Measurements from ENCODE around the gene C15orf61.

The C15orf61 gene

GRCh38 chr15:67550522-67550921 is 29.6 kb downstream of the C15orf61 start:
- 80% methylated on average over 4 of the region's 4 CpGs for WGBS

DNA sequence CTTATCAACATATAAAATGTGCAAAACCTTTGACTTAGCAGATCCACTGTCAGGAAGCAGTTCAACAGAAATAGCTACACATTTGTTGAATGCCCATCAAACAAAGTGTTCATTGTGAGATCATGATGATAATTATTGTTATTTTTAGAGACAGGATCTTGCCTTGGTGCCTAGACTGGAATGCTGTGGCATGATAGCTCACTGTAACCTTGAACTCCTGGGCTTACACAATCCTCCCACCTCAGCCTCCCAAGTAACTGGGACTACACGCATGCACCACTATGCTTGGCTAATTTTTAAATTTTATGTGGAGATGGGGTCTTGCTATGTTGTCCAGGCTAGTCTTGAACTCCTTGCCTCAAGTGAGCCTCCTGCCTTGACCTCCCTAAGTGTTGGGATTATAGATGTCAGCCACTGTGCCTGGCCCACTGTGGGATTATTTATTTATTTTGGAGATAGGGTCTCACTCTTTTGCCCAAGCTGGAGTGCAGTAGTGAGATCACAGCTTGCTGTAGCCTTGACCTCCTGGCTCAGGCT is 30.3 kb downstream of the C15orf61 start:
- no peaks in the 10 kb centered on the region for H3K9me3 ChIP-seq (ENCODE audit: control insufficient read depth, low read length)
- H3K4me3 ChIP-seq (ENCODE audit: insufficient read depth in 1 of 2, low read depth in 1 of 2, low read length in 2 of 2), result no peak overlapping the region
- H3K27ac ChIP-seq (ENCODE audit: low read length, poor library complexity, severe bottlenecking), result no peak overlapping the region
- DNase-seq, result no peak
- no peak overlapping the region for H3K18ac ChIP-seq (ENCODE audit: low read depth in 1 of 2, low read length in 2 of 2)
- H2BK15ac ChIP-seq (ENCODE audit: low read depth, poor library complexity, severe bottlenecking), result no peak overlapping the region
- H3K23ac ChIP-seq (ENCODE audit: low read length in 2 of 2), result no peak overlapping the region
- H3K4ac ChIP-seq (ENCODE audit: low read depth in 1 of 2, low read length in 2 of 2), result no peak overlapping the region
- no peak overlapping the region for H3K4me2 ChIP-seq (ENCODE audit: low read length, poor library complexity, severe bottlenecking)
- no peak overlapping the region for H2BK5ac ChIP-seq (ENCODE audit: low read depth, low read length, poor library complexity, severe bottlenecking)
- no peak overlapping the region for H2BK120ac ChIP-seq (ENCODE audit: low read depth, low read length)
- H4K91ac ChIP-seq (ENCODE audit: low read length), result no peak overlapping the region
- H3K9ac ChIP-seq (ENCODE audit: low read length), result no peak overlapping the region
- H3K79me1 ChIP-seq (replicated peaks; ENCODE audit: low read length, poor library complexity, severe bottlenecking), result peaks cover 26% of the 10 kb centered on the region
- no peak overlapping the region for H2AK5ac ChIP-seq (ENCODE audit: low read length, severe bottlenecking)
- no peak overlapping the region for H2AFZ ChIP-seq (ENCODE audit: low read depth, low read length)
- H2BK12ac ChIP-seq (ENCODE audit: low read length in 2 of 2), result no peak overlapping the region
- WGBS, result 89% methylated on average over 1 of the region's 1 CpG
- peaks cover 4% of the 10 kb centered on the region for H3K4me1 ChIP-seq (ENCODE audit: control insufficient read depth, insufficient read depth, low read depth, low read length)
- H3K36me3 ChIP-seq (ENCODE audit: control insufficient read depth in 1 of 2, insufficient read depth in 2 of 2, low read depth in 1 of 2, low read length in 2 of 2), result peaks cover 5 to 49% of the 10 kb centered on the region in 2 experiments
- no peak overlapping the region for H4K8ac ChIP-seq (ENCODE audit: low read length)
- no peak overlapping the region for H3K14ac ChIP-seq (ENCODE audit: low read length in 2 of 2)
- no peaks in the 10 kb centered on the region for H3K27me3 ChIP-seq (ENCODE audit: control insufficient read depth in 1 of 2, insufficient read depth in 1 of 2, low read length in 2 of 2)

More at GRCh38 chr15:67550522-67550921, 29.6 kb downstream of the C15orf61 start:
- peak; percentile 38 for DNase-seq
- peaks cover 4% of the 10 kb centered on the region for H3K4me1 ChIP-seq (ENCODE audit: control insufficient read depth, insufficient read depth, low read depth, low read length)
- H2BK12ac ChIP-seq (ENCODE audit: low read length in 2 of 2), result no peak overlapping the region
- H2BK15ac ChIP-seq (ENCODE audit: low read depth, poor library complexity, severe bottlenecking), result no peak overlapping the region
- H3K9ac ChIP-seq (ENCODE audit: low read length), result no peak overlapping the region
- H2BK120ac ChIP-seq (ENCODE audit: low read depth, low read length), result no peak overlapping the region
- peak overlapping the region in 1 of 2 experiments; percentile 21 for H3K18ac ChIP-seq (ENCODE audit: low read depth in 1 of 2, low read length in 2 of 2)
- no peaks in the 10 kb centered on the region for H3K9me3 ChIP-seq (ENCODE audit: control insufficient read depth, low read length)
- H3K4me2 ChIP-seq (ENCODE audit: low read length, poor library complexity, severe bottlenecking), result no peak overlapping the region
- H3K27ac ChIP-seq (ENCODE audit: low read length, poor library complexity, severe bottlenecking), result no peak overlapping the region
- peak overlapping the region; percentile 65 for H2AK5ac ChIP-seq (ENCODE audit: low read length, severe bottlenecking)
- H3K27me3 ChIP-seq (ENCODE audit: control insufficient read depth in 1 of 2, insufficient read depth in 1 of 2, low read length in 2 of 2), result no peaks in the 10 kb centered on the region
- H4K8ac ChIP-seq (ENCODE audit: low read length), result no peak overlapping the region
- H3K79me1 ChIP-seq (replicated peaks; ENCODE audit: low read length, poor library complexity, severe bottlenecking), result peaks cover 32% of the 10 kb centered on the region
- no peak overlapping the region for H2BK5ac ChIP-seq (ENCODE audit: low read depth, low read length, poor library complexity, severe bottlenecking)
- H3K14ac ChIP-seq (ENCODE audit: low read length in 2 of 2), result no peak overlapping the region
- no peak overlapping the region for H2AFZ ChIP-seq (ENCODE audit: low read depth, low read length)
- H3K23ac ChIP-seq (ENCODE audit: low read length in 2 of 2), result no peak overlapping the region
- peaks cover 7 to 52% of the 10 kb centered on the region in 2 experiments for H3K36me3 ChIP-seq (ENCODE audit: control insufficient read depth in 1 of 2, insufficient read depth in 2 of 2, low read depth in 1 of 2, low read length in 2 of 2)
- no peak overlapping the region for H3K4ac ChIP-seq (ENCODE audit: low read depth in 1 of 2, low read length in 2 of 2)
- H4K91ac ChIP-seq (ENCODE audit: low read length), result no peak overlapping the region
- no peak overlapping the region for H3K4me3 ChIP-seq (ENCODE audit: insufficient read depth in 1 of 2, low read depth in 1 of 2, low read length in 2 of 2)

DNA sequence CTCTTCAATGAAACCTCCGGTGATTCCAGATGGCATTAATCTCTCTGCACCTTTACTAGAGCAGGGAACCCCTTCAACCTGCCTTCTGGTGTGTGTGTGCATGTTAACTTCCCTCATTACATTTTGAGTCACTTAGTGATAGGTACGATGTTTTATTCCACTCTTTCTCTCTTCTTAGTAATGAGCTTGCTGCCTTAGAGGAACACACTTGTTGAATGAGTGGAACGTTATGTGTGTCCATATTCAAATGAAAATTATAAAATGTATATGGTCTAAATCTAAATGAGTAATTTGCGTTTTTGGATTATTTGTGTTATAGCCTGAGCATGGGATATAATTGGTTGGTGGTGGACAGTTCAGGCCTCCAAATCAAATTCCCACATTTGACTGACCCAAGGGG is 33.6 kb downstream of the C15orf61 start:
- Histone ChIP-seq H2BK5ac (ENCODE audit: low read depth, low read length, poor library complexity, severe bottlenecking) (no peak overlapping the region), H3K23ac (ENCODE audit: low read length in 2 of 2) (no peak overlapping the region), H2BK15ac (ENCODE audit: low read depth, poor library complexity, severe bottlenecking) (no peak overlapping the region), H4K8ac (ENCODE audit: low read length) (no peak overlapping the region), H2AFZ (ENCODE audit: low read depth, low read length) (no peak overlapping the region), H3K79me1 (replicated peaks; ENCODE audit: low read length, poor library complexity, severe bottlenecking) (peaks cover 27% of the 10 kb centered on the region), H3K9ac (ENCODE audit: low read length) (no peak overlapping the region), H3K36me3 (ENCODE audit: control insufficient read depth in 1 of 2, insufficient read depth in 2 of 2, low read depth in 1 of 2, low read length in 2 of 2) (peaks cover 8 to 69% of the 10 kb centered on the region in 2 experiments), H3K9me3 (ENCODE audit: control insufficient read depth, low read length) (peaks cover 12% of the 10 kb centered on the region), H3K4me2 (ENCODE audit: low read length, poor library complexity, severe bottlenecking) (no peak overlapping the region), H3K18ac (ENCODE audit: low read depth in 1 of 2, low read length in 2 of 2) (no peak overlapping the region), H3K27ac (ENCODE audit: low read length, poor library complexity, severe bottlenecking) (no peak overlapping the region), H2BK12ac (ENCODE audit: low read length in 2 of 2) (no peak overlapping the region), H2AK5ac (ENCODE audit: low read length, severe bottlenecking) (no peak overlapping the region), H3K14ac (ENCODE audit: low read length in 2 of 2) (no peak overlapping the region), H3K27me3 (ENCODE audit: control insufficient read depth in 1 of 2, insufficient read depth in 1 of 2, low read length in 2 of 2) (no peaks in the 10 kb centered on the region), H3K4me3 (ENCODE audit: insufficient read depth in 1 of 2, low read depth in 1 of 2, low read length in 2 of 2) (no peak overlapping the region), H3K4ac (ENCODE audit: low read depth in 1 of 2, low read length in 2 of 2) (no peak overlapping the region), H2BK120ac (ENCODE audit: low read depth, low read length) (no peak overlapping the region), H3K4me1 (ENCODE audit: control insufficient read depth, insufficient read depth, low read depth, low read length) (no peaks in the 10 kb centered on the region), H4K91ac (ENCODE audit: low read length) (no peak overlapping the region)
- DNase-seq, result no peak
- 90% methylated on average over 4 of the region's 4 CpGs for WGBS

DNA sequence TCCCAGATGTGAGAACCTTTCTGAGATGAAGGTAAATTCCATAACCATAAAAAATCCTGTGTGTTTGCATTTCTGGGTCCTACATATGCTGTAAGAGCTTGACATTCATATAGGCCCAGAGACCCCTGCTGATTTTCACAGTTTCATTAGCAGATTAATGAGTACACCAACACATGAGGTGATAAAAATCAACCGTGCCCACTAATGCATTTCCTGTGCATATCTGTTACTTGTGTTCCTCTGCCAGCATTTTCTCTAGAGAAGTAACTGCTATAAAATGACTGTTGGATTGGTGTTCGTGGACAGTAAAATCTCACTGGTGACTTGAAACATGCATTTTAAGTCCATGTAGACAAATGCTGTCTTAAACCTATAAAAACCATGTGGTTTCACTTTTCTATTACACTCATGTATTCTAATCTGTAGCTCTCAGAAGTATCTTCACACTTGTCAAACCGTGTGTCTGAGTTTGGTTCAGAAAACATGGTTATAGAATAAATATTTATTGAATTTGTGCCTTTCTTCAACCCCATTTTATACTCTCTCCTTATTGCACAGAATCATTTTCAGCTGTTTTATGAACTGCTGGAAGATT is 36.1 kb downstream of the C15orf61 start:
- H3K79me1 ChIP-seq (replicated peaks; ENCODE audit: low read length, poor library complexity, severe bottlenecking), result peaks cover 27% of the 10 kb centered on the region
- H2AK5ac ChIP-seq (ENCODE audit: low read length, severe bottlenecking), result no peak overlapping the region
- no peak overlapping the region for H2AFZ ChIP-seq (ENCODE audit: low read depth, low read length)
- no peak overlapping the region for H3K4me3 ChIP-seq (ENCODE audit: insufficient read depth in 1 of 2, low read depth in 1 of 2, low read length in 2 of 2)
- no peak overlapping the region for H2BK15ac ChIP-seq (ENCODE audit: low read depth, poor library complexity, severe bottlenecking)
- no peak overlapping the region for H2BK120ac ChIP-seq (ENCODE audit: low read depth, low read length)
- no peaks in the 10 kb centered on the region for H3K27me3 ChIP-seq (ENCODE audit: control insufficient read depth in 1 of 2, insufficient read depth in 1 of 2, low read length in 2 of 2)
- H2BK12ac ChIP-seq (ENCODE audit: low read length in 2 of 2), result no peak overlapping the region
- H3K18ac ChIP-seq (ENCODE audit: low read depth in 1 of 2, low read length in 2 of 2), result no peak overlapping the region
- WGBS, result 100% methylated on average over 2 of the region's 3 CpGs
- H3K4ac ChIP-seq (ENCODE audit: low read depth in 1 of 2, low read length in 2 of 2), result no peak overlapping the region
- no peak overlapping the region for H3K9ac ChIP-seq (ENCODE audit: low read length)
- DNase-seq, result no peak
- H3K27ac ChIP-seq (ENCODE audit: low read length, poor library complexity, severe bottlenecking), result no peak overlapping the region
- H3K4me2 ChIP-seq (ENCODE audit: low read length, poor library complexity, severe bottlenecking), result no peak overlapping the region
- H3K4me1 ChIP-seq (ENCODE audit: control insufficient read depth, insufficient read depth, low read depth, low read length), result no peaks in the 10 kb centered on the region
- H3K14ac ChIP-seq (ENCODE audit: low read length in 2 of 2), result no peak overlapping the region
- H3K9me3 ChIP-seq (ENCODE audit: control insufficient read depth, low read length), result peaks cover 12% of the 10 kb centered on the region
- H3K36me3 ChIP-seq (ENCODE audit: control insufficient read depth in 1 of 2, insufficient read depth in 2 of 2, low read depth in 1 of 2, low read length in 2 of 2), result peaks cover 4 to 52% of the 10 kb centered on the region in 2 experiments
- no peak overlapping the region for H3K23ac ChIP-seq (ENCODE audit: low read length in 2 of 2)
- no peak overlapping the region for H4K91ac ChIP-seq (ENCODE audit: low read length)
- no peak overlapping the region for H2BK5ac ChIP-seq (ENCODE audit: low read depth, low read length, poor library complexity, severe bottlenecking)
- no peak overlapping the region for H4K8ac ChIP-seq (ENCODE audit: low read length)
